GM23338 (cell line): ENCODE results near the gene SRP68. TPM values are rescaled to one million over a fixed set of nuclear protein-coding genes. Genes with fewer than 3 reads are reported as not detected.

Experiments used
- ATAC-seq: fragments of 200-7000 bp; cut with Tn5 transposase; 3 replicates; pipeline ENCODE4 v1.9.1; 2020
- DNase-seq: peaks from one replicate; pipeline ENCODE4 v3.0.0-alpha.2; 2015; ENCODE audit warnings: low spot score
- H2AFZ ChIP-seq: fragments of 200-600 bp; sonication (generic); 2 replicates; pipeline ENCODE4 v1.8.0; 2016; ENCODE audit warnings: antibody characterized with exemption, mild to moderate bottlenecking, moderate library complexity
- H3F3A ChIP-seq: fragments of 200-600 bp; sonication (generic); replicated peaks from 2 replicates; pipeline ENCODE4 v1.8.0; 2017; ENCODE audit warnings: antibody characterized with exemption, mixed run types, low read depth
- H3K27ac ChIP-seq: fragments of 200-600 bp; sonication (generic); 2 replicates; pipeline ENCODE4 v1.6.1; 2016; ENCODE audit warnings: low read depth
- H3K27me3 ChIP-seq: fragments of 200-600 bp; sonication (generic); 2 replicates; pipeline ENCODE4 v1.8.0; 2016; ENCODE audit warnings: mild to moderate bottlenecking, mixed run types, moderate library complexity; ENCODE audit not compliant: insufficient read depth
- H3K36me3 ChIP-seq: fragments of 200-600 bp; sonication (generic); 2 replicates; pipeline ENCODE4 v1.8.0; 2016; ENCODE audit warnings: mild to moderate bottlenecking; ENCODE audit not compliant: insufficient read depth
- H3K4me1 ChIP-seq: fragments of 200-600 bp; sonication (generic); 2 replicates; pipeline ENCODE4 v1.8.0; 2016; ENCODE audit warnings: mild to moderate bottlenecking, moderate library complexity; ENCODE audit not compliant: insufficient read depth
- H3K4me2 ChIP-seq: fragments of 200-600 bp; sonication (generic); 2 replicates; pipeline ENCODE4 v1.7.1; 2017; ENCODE audit warnings: mixed run types
- H3K4me3 ChIP-seq: fragments of 200-600 bp; sonication (generic); 2 replicates; pipeline ENCODE4 v1.6.1; 2016; ENCODE audit warnings: mixed run types
- H3K79me2 ChIP-seq: fragments of 200-600 bp; sonication (generic); replicated peaks from 2 replicates; pipeline ENCODE4 v1.8.0; 2017; ENCODE audit warnings: mild to moderate bottlenecking; ENCODE audit not compliant: insufficient read depth
- H3K9me2 ChIP-seq: fragments of 200-600 bp; sonication (generic); 2 replicates; pipeline ENCODE4 v1.8.0; 2017; ENCODE audit not compliant: insufficient read depth
- H4K20me1 ChIP-seq: fragments of 200-600 bp; sonication (generic); replicated peaks from 2 replicates; pipeline ENCODE4 v1.8.0; 2017; ENCODE audit warnings: mild to moderate bottlenecking; ENCODE audit not compliant: insufficient read depth
- H3K27ac Mint-ChIP-seq: 2 replicates; pipeline ENCODE4 v1.8.0; 2020; ENCODE audit warnings: inconsistent platforms, mild to moderate bottlenecking, moderate library complexity, mixed read lengths
- H3K27me3 Mint-ChIP-seq: 3 replicates; pipeline ENCODE4 v1.8.0; 2022; ENCODE audit warnings: low read depth, mild to moderate bottlenecking, moderate library complexity, mixed read lengths, inconsistent platforms; ENCODE audit not compliant: insufficient read depth, poor library complexity
- H3K36me3 Mint-ChIP-seq: 3 replicates; pipeline ENCODE4 v1.8.0; 2021; ENCODE audit warnings: low read depth, mild to moderate bottlenecking, inconsistent platforms, moderate library complexity, mixed read lengths
- H3K4me1 Mint-ChIP-seq: 3 replicates; pipeline ENCODE4 v1.8.0; 2020; ENCODE audit warnings: mild to moderate bottlenecking, inconsistent platforms, mixed read lengths
- H3K4me3 Mint-ChIP-seq: 3 replicates; pipeline ENCODE4 v1.8.0; 2021; ENCODE audit warnings: moderate library complexity, mild to moderate bottlenecking, inconsistent platforms, mixed read lengths
- H3K9me3 Mint-ChIP-seq: 3 replicates; pipeline ENCODE4 v1.8.0; 2020; ENCODE audit warnings: moderate library complexity, mild to moderate bottlenecking, inconsistent platforms, mixed read lengths
- CREB1 ChIP-seq: fragments of 250-450 bp; sonication (Bioruptor Pico); IDR thresholded peaks from 2 replicates; pipeline ENCODE4 v1.5.0; 2020; ENCODE audit warnings: low read depth, mild to moderate bottlenecking, moderate library complexity
- CTCF ChIP-seq, 2 experiments: fragments of 200-600 bp in 1 of 2; sonication (generic) in 1 of 2; conservative IDR thresholded peaks; 2 replicates each; pipeline versions ENCODE4 v1.5.1 to v1.6.1; 2016 to 2017; ENCODE audit warnings: antibody characterized with exemption in 2 of 2, low read depth in 2 of 2, mild to moderate bottlenecking in 2 of 2, moderate library complexity in 1 of 2
- EZH2phosphoT487 ChIP-seq: fragments of 200-600 bp; sonication (generic); IDR thresholded peaks from one replicate; pipeline ENCODE4 v1.8.1; 2018; ENCODE audit warnings: antibody characterized with exemption; ENCODE audit not compliant: unreplicated experiment
- JUNB ChIP-seq: IDR thresholded peaks from one replicate; pipeline ENCODE4 v1.6.1; 2016; ENCODE audit warnings: antibody characterized with exemption; ENCODE audit not compliant: unreplicated experiment
- NANOG ChIP-seq: IDR thresholded peaks from 2 replicates; pipeline ENCODE4 v1.6.1; 2016; ENCODE audit warnings: antibody characterized with exemption, borderline replicate concordance
- POLR2AphosphoS5 ChIP-seq: IDR thresholded peaks from 2 replicates; pipeline ENCODE4 v1.6.1; 2016; ENCODE audit warnings: antibody characterized with exemption, low read depth
- REST ChIP-seq: IDR thresholded peaks from one replicate; pipeline ENCODE4 v1.6.1; 2018; ENCODE audit warnings: antibody characterized with exemption; ENCODE audit not compliant: unreplicated experiment
- STAT1 ChIP-seq: IDR thresholded peaks from one replicate; pipeline ENCODE4 v1.6.1; 2016; ENCODE audit warnings: antibody characterized with exemption; ENCODE audit not compliant: unreplicated experiment
- ZNF114 ChIP-seq: fragments of 250-450 bp; sonication (Bioruptor Pico); IDR thresholded peaks from 2 replicates; pipeline ENCODE4 v1.5.0; 2020; ENCODE audit warnings: mild to moderate bottlenecking, moderate library complexity
- ZNF331 ChIP-seq: fragments of 250-450 bp; sonication (Bioruptor Pico); IDR thresholded peaks from 2 replicates; pipeline ENCODE4 v1.5.0; 2020; ENCODE audit warnings: low read depth, mild to moderate bottlenecking, moderate library complexity
- polyA plus RNA-seq: library from polyadenylated mRNA; unstranded; fragments of >200 nt; fragmentation: Nextera tagmentation; extraction: Ambion mirVana; gene quantifications from 2 replicates; pipeline ENCODE4 v1.2.1, GENCODE V29; 2016
- total RNA-seq: library from RNA; depleted of rRNA; stranded (reverse); fragments of >200 nt; shearing (Covaris generic); gene quantifications from 2 replicates; pipeline ENCODE4 v1.2.3, GENCODE V29; 2014
- TF ChIP-seq, protein P1 (sequence below): fragments of 250-450 bp; sonication (Bioruptor Pico); IDR thresholded peaks from 2 replicates; pipeline ENCODE4 v1.5.0; 2020; ENCODE audit warnings: mild to moderate bottlenecking, moderate library complexity
- TF ChIP-seq, protein P2 (sequence below): IDR thresholded peaks from 2 replicates; pipeline ENCODE4 v1.6.1; 2016; ENCODE audit warnings: antibody characterized with exemption

The SRP68 gene
- total and polyA plus RNA-seq, 2 experiments from 2014 or later: 30.7 to 62.8 TPM

DNA sequence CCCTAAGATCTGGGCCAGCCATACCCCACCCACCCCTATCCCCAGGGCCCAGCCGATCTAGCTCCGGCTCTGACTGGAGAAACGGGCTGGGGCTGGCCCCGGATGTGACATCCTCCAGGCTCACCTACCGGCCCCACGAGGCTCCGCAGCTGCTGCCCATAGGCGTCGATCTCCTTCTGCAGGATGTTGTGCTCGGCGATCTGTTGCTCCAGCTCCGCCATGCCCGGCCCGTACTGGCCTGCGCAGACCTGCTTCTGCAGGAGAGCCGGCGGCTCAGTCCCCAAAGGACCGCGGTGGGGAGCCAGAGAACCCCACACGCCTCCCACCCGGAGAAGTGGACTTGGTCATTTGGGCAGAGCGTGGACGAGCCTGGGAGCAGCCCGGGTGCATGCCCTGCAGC lies 50.0 kb downstream of the SRP68 start:
- Histone ChIP-seq H3K9me2 (no peaks in the 10 kb centered on the region), H3K79me2 (no peaks in the 10 kb centered on the region), H3K4me1 (no peaks in the 10 kb centered on the region), H3K36me3 (no peaks in the 10 kb centered on the region), H4K20me1 (no peaks in the 10 kb centered on the region), H3K27me3 (no peaks in the 10 kb centered on the region), H2AFZ (no peak overlapping the region), H3F3A (no peaks in the 10 kb centered on the region), H3K4me3 (no peak overlapping the region), H3K4me2 (no peak overlapping the region), H3K27ac (no peak overlapping the region)
- Mint-ChIP-seq H3K36me3 (no peaks in the 10 kb centered on the region), H3K4me3 (no peak overlapping the region), H3K27ac (no peak overlapping the region), H3K4me1 (peaks cover 3% of the 10 kb centered on the region; the same call in 1 of the 3 replicates), H3K9me3 (no peaks in the 10 kb centered on the region), H3K27me3 (peaks cover 2% of the 10 kb centered on the region)
- DNase-seq (peak; percentile 45), ATAC-seq (peak; percentile 10)
- TF ChIP-seq STAT1 (no peak), REST (no peak), JUNB (no peak), ZNF114 (no peak), CREB1 (CRISPR knock-in tag) (no peak), CTCF (conservative IDR thresholded peaks at IDR 0.05; ENCODE audit: low read depth in 2 of 2) (no peak), ZNF331 (CRISPR knock-in tag) (no peak), POLR2AphosphoS5 (no peak), NANOG (no peak), EZH2phosphoT487 (no peak)
- TF ChIP-seq, protein P1, sequence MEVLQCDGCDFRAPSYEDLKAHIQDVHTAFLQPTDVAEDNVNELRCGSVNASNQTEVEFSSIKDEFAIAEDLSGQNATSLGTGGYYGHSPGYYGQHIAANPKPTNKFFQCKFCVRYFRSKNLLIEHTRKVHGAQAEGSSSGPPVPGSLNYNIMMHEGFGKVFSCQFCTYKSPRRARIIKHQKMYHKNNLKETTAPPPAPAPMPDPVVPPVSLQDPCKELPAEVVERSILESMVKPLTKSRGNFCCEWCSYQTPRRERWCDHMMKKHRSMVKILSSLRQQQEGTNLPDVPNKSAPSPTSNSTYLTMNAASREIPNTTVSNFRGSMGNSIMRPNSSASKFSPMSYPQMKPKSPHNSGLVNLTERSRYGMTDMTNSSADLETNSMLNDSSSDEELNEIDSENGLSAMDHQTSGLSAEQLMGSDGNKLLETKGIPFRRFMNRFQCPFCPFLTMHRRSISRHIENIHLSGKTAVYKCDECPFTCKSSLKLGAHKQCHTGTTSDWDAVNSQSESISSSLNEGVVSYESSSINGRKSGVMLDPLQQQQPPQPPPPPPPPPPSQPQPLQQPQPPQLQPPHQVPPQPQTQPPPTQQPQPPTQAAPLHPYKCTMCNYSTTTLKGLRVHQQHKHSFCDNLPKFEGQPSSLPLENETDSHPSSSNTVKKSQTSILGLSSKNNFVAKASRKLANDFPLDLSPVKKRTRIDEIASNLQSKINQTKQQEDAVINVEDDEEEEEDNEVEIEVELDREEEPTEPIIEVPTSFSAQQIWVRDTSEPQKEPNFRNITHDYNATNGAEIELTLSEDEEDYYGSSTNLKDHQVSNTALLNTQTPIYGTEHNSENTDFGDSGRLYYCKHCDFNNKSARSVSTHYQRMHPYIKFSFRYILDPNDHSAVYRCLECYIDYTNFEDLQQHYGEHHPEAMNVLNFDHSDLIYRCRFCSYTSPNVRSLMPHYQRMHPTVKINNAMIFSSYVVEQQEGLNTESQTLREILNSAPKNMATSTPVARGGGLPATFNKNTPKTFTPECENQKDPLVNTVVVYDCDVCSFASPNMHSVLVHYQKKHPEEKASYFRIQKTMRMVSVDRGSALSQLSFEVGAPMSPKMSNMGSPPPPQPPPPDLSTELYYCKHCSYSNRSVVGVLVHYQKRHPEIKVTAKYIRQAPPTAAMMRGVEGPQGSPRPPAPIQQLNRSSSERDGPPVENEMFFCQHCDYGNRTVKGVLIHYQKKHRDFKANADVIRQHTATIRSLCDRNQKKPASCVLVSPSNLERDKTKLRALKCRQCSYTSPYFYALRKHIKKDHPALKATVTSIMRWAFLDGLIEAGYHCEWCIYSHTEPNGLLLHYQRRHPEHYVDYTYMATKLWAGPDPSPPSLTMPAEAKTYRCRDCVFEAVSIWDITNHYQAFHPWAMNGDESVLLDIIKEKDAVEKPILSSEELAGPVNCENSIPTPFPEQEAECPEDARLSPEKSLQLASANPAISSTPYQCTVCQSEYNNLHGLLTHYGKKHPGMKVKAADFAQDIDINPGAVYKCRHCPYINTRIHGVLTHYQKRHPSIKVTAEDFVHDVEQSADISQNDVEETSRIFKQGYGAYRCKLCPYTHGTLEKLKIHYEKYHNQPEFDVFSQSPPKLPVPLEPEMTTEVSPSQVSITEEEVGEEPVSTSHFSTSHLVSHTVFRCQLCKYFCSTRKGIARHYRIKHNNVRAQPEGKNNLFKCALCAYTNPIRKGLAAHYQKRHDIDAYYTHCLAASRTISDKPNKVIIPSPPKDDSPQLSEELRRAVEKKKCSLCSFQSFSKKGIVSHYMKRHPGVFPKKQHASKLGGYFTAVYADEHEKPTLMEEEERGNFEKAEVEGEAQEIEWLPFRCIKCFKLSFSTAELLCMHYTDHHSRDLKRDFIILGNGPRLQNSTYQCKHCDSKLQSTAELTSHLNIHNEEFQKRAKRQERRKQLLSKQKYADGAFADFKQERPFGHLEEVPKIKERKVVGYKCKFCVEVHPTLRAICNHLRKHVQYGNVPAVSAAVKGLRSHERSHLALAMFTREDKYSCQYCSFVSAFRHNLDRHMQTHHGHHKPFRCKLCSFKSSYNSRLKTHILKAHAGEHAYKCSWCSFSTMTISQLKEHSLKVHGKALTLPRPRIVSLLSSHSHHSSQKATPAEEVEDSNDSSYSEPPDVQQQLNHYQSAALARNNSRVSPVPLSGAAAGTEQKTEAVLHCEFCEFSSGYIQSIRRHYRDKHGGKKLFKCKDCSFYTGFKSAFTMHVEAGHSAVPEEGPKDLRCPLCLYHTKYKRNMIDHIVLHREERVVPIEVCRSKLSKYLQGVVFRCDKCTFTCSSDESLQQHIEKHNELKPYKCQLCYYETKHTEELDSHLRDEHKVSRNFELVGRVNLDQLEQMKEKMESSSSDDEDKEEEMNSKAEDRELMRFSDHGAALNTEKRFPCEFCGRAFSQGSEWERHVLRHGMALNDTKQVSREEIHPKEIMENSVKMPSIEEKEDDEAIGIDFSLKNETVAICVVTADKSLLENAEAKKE (CRISPR knock-in tag): no peak
- TF ChIP-seq, protein P2, sequence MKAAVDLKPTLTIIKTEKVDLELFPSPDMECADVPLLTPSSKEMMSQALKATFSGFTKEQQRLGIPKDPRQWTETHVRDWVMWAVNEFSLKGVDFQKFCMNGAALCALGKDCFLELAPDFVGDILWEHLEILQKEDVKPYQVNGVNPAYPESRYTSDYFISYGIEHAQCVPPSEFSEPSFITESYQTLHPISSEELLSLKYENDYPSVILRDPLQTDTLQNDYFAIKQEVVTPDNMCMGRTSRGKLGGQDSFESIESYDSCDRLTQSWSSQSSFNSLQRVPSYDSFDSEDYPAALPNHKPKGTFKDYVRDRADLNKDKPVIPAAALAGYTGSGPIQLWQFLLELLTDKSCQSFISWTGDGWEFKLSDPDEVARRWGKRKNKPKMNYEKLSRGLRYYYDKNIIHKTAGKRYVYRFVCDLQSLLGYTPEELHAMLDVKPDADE: no peak
